AG04450 (cell line): Measurements from ENCODE around the gene ARSB. TPM values are rescaled to one million over a fixed set of nuclear protein-coding genes. Genes with fewer than 3 reads are reported as not detected.
A peak's percentile ranks its signal among the peaks of the same experiment; 100 is the strongest.

Experiments
- CTCF ChIA-PET: fragments of 300-600, 350-600 bp; formaldehyde crosslinking; extraction: SDS; loops from one replicate; lab custom pipeline; 2022; ENCODE audit warnings: antibody characterized with exemption, inconsistent platforms; lab: Charles Lee
- POLR2A ChIA-PET: fragments of 350-600 bp; formaldehyde crosslinking; extraction: SDS; loops from one replicate; lab custom pipeline; 2021; ENCODE audit warnings: antibody characterized with exemption, inconsistent platforms; lab: Yijun Ruan, JAX
- DNase-seq: peaks from one replicate; pipeline ENCODE4 v3.0.0-alpha.2; 2011; ENCODE audit warnings: low read depth, low spot score
- H3K27ac ChIP-seq: one replicate; pipeline ENCODE4 v1.5.1; 2012; ENCODE audit warnings: low read depth, low read length, control low read depth
- H3K27me3 ChIP-seq: one replicate; pipeline ENCODE4 v1.6.0; 2012; ENCODE audit warnings: low read length; ENCODE audit not compliant: control insufficient read depth, insufficient read depth
- H3K4me3 ChIP-seq: 2 replicates; pipeline ENCODE4 v1.5.1; 2011; ENCODE audit warnings: mild to moderate bottlenecking, low read depth, low read length, control low read depth
- H3K9me3 ChIP-seq: 2 replicates; pipeline ENCODE4 v1.5.1; 2012; ENCODE audit warnings: low read length; ENCODE audit not compliant: control insufficient read depth, insufficient read depth
- polyA plus RNA-seq: library from polyadenylated mRNA; depleted of rRNA; stranded (reverse); fragments of >200 nt; gene quantifications from 2 replicates; pipeline ENCODE4 v1.2.3, GENCODE V29; 2011
- TF ChIP-seq, protein P1 (sequence below): IDR thresholded peaks from 2 replicates; pipeline ENCODE4 v1.5.1; 2011; ENCODE audit warnings: low read depth, low read length, control low read depth, inconsistent platforms

The ARSB gene
- polyA plus RNA-seq, 1 experiment: 21.0 TPM

GRCh38 chr5:79022771-79023170, 37.7 kb upstream of the ARSB start:
- peaks cover 4% of the 10 kb centered on the region for H3K27me3 ChIP-seq
- H3K27ac ChIP-seq: no peak overlapping the region
- CTCF ChIA-PET: interaction anchor here (0.8 to 16.3 kb wide), 18 partner anchors 12 to 1061 kb away, joined by 3 to 920 read pairs (median 4); partner anchors contain the start of gene JMY
- no peak overlapping the region for H3K4me3 ChIP-seq
- POLR2A ChIA-PET: no interaction called here
- DNase-seq: no peak
- H3K9me3 ChIP-seq: no peaks in the 10 kb centered on the region
- TF ChIP-seq, protein P1, sequence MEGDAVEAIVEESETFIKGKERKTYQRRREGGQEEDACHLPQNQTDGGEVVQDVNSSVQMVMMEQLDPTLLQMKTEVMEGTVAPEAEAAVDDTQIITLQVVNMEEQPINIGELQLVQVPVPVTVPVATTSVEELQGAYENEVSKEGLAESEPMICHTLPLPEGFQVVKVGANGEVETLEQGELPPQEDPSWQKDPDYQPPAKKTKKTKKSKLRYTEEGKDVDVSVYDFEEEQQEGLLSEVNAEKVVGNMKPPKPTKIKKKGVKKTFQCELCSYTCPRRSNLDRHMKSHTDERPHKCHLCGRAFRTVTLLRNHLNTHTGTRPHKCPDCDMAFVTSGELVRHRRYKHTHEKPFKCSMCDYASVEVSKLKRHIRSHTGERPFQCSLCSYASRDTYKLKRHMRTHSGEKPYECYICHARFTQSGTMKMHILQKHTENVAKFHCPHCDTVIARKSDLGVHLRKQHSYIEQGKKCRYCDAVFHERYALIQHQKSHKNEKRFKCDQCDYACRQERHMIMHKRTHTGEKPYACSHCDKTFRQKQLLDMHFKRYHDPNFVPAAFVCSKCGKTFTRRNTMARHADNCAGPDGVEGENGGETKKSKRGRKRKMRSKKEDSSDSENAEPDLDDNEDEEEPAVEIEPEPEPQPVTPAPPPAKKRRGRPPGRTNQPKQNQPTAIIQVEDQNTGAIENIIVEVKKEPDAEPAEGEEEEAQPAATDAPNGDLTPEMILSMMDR: no peak

- Histone ChIP-seq H3K4me3 (no peak overlapping the region), H3K27me3 (no peaks in the 10 kb centered on the region), H3K9me3 (no peaks in the 10 kb centered on the region), H3K27ac (no peak overlapping the region)
- TF ChIP-seq, protein P1: no peak
- DNase-seq: no peak
- CTCF ChIA-PET: interaction anchor here (1.1 to 16.3 kb wide), 16 partner anchors 11 to 554 kb away, joined by 3 to 920 read pairs (median 8); partner anchors contain the start of gene JMY
- POLR2A ChIA-PET: no interaction called here
These were observed 36.6 kb upstream of the ARSB start for GRCh38 chr5:79021753-79022152.

GRCh38 chr5:79020861-79021561, 35.9 kb upstream of the ARSB start:
- Histone ChIP-seq H3K9me3 (no peaks in the 10 kb centered on the region), H3K4me3 (peak overlapping the region; percentile 15; the same call in 1 of the 2 replicates), H3K27ac (no peak overlapping the region), H3K27me3 (no peaks in the 10 kb centered on the region)
- TF ChIP-seq, protein P1: peak; percentile 90
- POLR2A ChIA-PET: interaction anchor here (0.6 kb wide), 2 partner anchors 52 to 470 kb away, joined by 3 to 5 read pairs; no protein-coding TSS in a partner anchor
- CTCF ChIA-PET: interaction anchor here (0.6 to 16.3 kb wide), 37 partner anchors 9 to 1594 kb away, joined by 3 to 920 read pairs (median 4); partner anchors contain the start of genes HOMER1 and JMY
- peak; percentile 43 for DNase-seq

DNA sequence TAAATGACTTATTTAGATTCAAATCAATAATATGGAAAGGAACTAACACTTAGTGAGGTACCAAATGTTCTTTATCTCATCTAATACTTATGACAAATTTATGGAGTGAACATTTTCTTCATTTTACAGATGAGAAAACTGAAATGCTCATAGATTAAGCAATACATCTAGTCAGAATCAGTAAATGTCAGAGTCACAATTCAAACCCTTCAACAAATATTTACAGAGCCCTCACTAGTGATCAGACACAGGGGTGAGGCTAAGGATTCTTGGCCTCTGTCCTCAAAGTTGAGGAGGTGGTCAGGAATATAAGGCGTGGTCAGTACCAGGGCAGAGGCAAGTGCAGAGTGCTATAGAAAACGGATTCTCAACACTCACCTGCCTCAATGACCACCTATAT, 29.5 kb upstream of the ARSB start:
- Histone ChIP-seq H3K4me3 (no peak overlapping the region), H3K9me3 (peaks cover 10% of the 10 kb centered on the region; the same call in 1 of the 2 replicates), H3K27me3 (no peaks in the 10 kb centered on the region), H3K27ac (no peak overlapping the region)
- DNase-seq: no peak
- ChIA-PET POLR2A (no interaction called here), CTCF (interaction anchor here (2.6 kb wide), 1 partner anchor 10 kb away, joined by 16 read pairs; no protein-coding TSS in a partner anchor)
- TF ChIP-seq, protein P1: no peak

GRCh38 chr5:79011869-79012268, 26.8 kb upstream of the ARSB start:
- Histone ChIP-seq H3K27ac (no peak overlapping the region), H3K27me3 (no peaks in the 10 kb centered on the region), H3K4me3 (no peak overlapping the region), H3K9me3 (peaks cover 10% of the 10 kb centered on the region; the same call in 1 of the 2 replicates)
- CTCF ChIA-PET: interaction anchor here (1.2 to 4.0 kb wide), 2 partner anchors 8 to 12 kb away, joined by 6 to 33 read pairs; no protein-coding TSS in a partner anchor
- TF ChIP-seq, protein P1: no peak
- no peak for DNase-seq
- POLR2A ChIA-PET: no interaction called here
